Breast epithelium (tissue), 4 donors: ENCODE measurements around the gene ZNF513. TPM values are rescaled to one million over a fixed set of nuclear protein-coding genes. Genes with fewer than 3 reads are reported as not detected.
A peak's percentile ranks its signal among the peaks of the same experiment; 100 is the strongest.

Source experiments
- DNase-seq, 2 donors: peaks; one replicate each; pipeline ENCODE4 v3.0.0-alpha.2; 2019; ENCODE audit warnings: low spot score in 2 of 2
- H3K27ac ChIP-seq, 2 donors: fragments of 200-600 bp; sonication (generic) in 1 of 2; one replicate each; pipeline ENCODE4 v1.5.1; 2016 to 2019; ENCODE audit warnings: mild to moderate bottlenecking in 1 of 2
- H3K27me3 ChIP-seq, 2 donors: fragments of 200-600 bp; sonication (generic) in 1 of 2; one replicate each; pipeline versions ENCODE4 v1.5.1 to v1.6.0; 2017 to 2019; ENCODE audit warnings: control low read depth in 1 of 2, mild to moderate bottlenecking in 1 of 2
- H3K36me3 ChIP-seq: fragments of 200-600 bp; one replicate; pipeline ENCODE4 v1.5.1; 2019
- H3K4me1 ChIP-seq, 2 donors: fragments of 200-600 bp; sonication (generic); one replicate each; pipeline ENCODE4 v1.5.1; 2016 to 2019; ENCODE audit warnings: control low read depth in 1 of 2
- H3K4me3 ChIP-seq, 3 donors: fragments of 200-600 bp; sonication (generic); 1 replicate in 2 of 3; 2 replicates in 1 of 3; pipeline ENCODE4 v1.5.1; 2016 to 2019; ENCODE audit warnings: mild to moderate bottlenecking in 3 of 3, moderate library complexity in 2 of 3
- H3K9me3 ChIP-seq, 2 donors: fragments of 200-600 bp; sonication (generic) in 1 of 2; one replicate each; pipeline ENCODE4 v1.5.1; 2016 to 2019; ENCODE audit warnings: control low read depth in 1 of 2
- CTCF ChIP-seq, 3 donors: fragments of 450-650 bp; IDR thresholded peaks; one replicate each; pipeline ENCODE4 v1.5.1; 2016 to 2017; ENCODE audit warnings: antibody characterized with exemption in 3 of 3, mild to moderate bottlenecking in 3 of 3, moderate library complexity in 3 of 3
- POLR2A ChIP-seq: fragments of 450-650 bp; IDR thresholded peaks from one replicate; pipeline ENCODE4 v1.6.1; 2016; ENCODE audit warnings: antibody characterized with exemption, mild to moderate bottlenecking, moderate library complexity
- POLR2AphosphoS5 ChIP-seq, 3 donors: sonication (generic); formaldehyde crosslinking; IDR thresholded peaks; one replicate each; pipeline ENCODE4 v1.6.1; 2017; ENCODE audit warnings: antibody characterized with exemption in 3 of 3
- intact Hi-C: fragments of 100-400 bp; cut with DNase I; formaldehyde crosslinking; loops from one replicate; pipeline ENCODE4 v1.15.1; 2023; ENCODE audit warnings: low total_unique reads
- total RNA-seq, 3 donors: library from RNA; depleted of rRNA; stranded (reverse); fragments of >200 nt; gene quantifications; one replicate each; pipeline ENCODE4 v1.1.0, GENCODE V29; 2016

The ZNF513 gene
- total RNA-seq, 3 donors from 2014 or later = 5.9 to 22.5 (median 15.7) TPM

- Histone ChIP-seq H3K27me3 (no peaks in the 10 kb centered on the region), H3K4me1 (peaks cover 4 to 11% of the 10 kb centered on the region in 2 donors)
- intact Hi-C loops = no loop called here
These were observed 3.5 kb downstream of the ZNF513 start for GRCh38 chr2:27376866-27377617.

DNA sequence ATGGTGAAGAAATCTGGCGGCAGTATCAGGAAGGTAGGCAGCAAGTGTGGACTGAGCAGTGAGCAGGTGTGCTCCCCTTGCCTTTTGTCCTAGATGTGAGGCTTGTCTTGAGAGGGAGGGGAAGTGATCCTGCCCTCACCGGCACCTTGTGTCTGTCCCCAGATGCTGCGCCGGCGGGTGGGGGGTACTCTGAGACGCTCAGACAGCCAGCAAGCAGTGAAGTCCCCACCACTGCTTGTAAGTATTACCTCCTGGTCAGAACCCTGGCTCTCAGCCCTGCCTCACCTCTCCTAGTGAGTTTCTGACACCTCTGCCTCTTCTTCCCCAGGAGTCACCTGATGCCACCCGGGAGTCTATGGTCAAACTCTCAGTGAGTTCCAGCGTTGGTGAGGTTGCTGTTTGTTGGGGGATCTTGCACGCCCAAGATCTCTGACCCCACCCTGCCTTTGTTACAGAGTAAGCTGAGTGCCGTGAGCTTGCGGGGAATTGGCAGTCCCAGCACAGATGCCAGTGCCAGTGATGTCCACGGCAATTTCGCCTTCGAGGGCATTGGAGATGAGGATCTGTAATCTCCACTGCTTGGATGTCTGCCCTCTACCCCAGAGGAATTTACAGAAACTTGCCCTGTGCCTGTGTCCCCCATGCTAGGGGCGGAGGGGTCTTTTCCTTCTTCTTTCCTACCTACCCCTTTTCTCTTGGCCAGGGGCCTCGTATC, 4.2 kb downstream of the ZNF513 start:
- Histone ChIP-seq H3K4me1 (peaks cover 4 to 16% of the 10 kb centered on the region in 2 donors), H3K27me3 (no peaks in the 10 kb centered on the region), H3K36me3 (no peaks in the 10 kb centered on the region), H3K4me3 (no peak overlapping the region), H3K9me3 (no peaks in the 10 kb centered on the region), H3K27ac (no peak overlapping the region)
- TF ChIP-seq POLR2AphosphoS5 (IDR thresholded peaks at IDR 0.05) (no peak), CTCF (IDR thresholded peaks at IDR 0.05) (no peak), POLR2A (no peak)
- intact Hi-C loops = no loop called here
- DNase-seq = no peak

More at GRCh38 chr2:27376866-27377617, 3.5 kb downstream of the ZNF513 start:
- TF ChIP-seq POLR2A = no peak
- TF ChIP-seq CTCF (IDR thresholded peaks at IDR 0.05) = no peak
- TF ChIP-seq POLR2AphosphoS5 (IDR thresholded peaks at IDR 0.05) = no peak
- no peak overlapping the region for H3K4me3 ChIP-seq
- no peaks in the 10 kb centered on the region for H3K36me3 ChIP-seq
- H3K9me3 ChIP-seq = no peaks in the 10 kb centered on the region
- DNase-seq = no peak
- no peak overlapping the region for H3K27ac ChIP-seq

DNA sequence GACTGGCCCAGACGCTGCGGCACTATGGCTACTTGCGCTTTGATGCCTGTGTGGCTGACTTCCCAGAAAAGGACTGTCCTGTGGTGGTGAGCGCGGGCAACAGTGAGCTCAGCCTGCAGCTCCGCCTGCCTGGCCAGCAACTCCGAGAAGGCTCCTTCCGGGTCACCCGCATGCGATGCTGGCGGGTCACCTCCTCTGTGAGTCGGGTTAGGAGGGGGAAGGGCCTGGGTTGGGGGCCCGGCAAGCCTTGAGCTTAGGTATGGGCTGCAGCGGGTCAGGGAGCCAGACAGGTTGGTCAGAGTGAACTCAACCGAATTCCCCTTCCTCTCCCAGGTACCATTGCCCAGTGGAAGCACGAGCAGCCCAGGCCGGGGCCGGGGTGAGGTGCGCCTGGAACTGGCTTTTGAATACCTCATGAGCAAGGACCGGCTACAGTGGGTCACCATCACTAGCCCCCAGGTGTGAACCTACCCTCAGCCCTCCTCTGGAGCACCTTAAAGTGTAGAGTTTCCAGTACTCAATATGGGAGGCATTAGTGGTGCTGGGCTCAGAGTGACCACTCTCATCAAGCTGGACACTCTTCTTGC, 4.9 kb downstream of the ZNF513 start:
- no peaks in the 10 kb centered on the region for H3K9me3 ChIP-seq
- TF ChIP-seq POLR2A (no peak), POLR2AphosphoS5 (IDR thresholded peaks at IDR 0.05) (no peak)
- intact Hi-C loops = no loop called here
- no peaks in the 10 kb centered on the region for H3K27me3 ChIP-seq
- H3K27ac ChIP-seq = no peak overlapping the region
- H3K36me3 ChIP-seq = no peaks in the 10 kb centered on the region
- no peak overlapping the region for H3K4me3 ChIP-seq
- H3K4me1 ChIP-seq = peaks cover 0 to 13% of the 10 kb centered on the region in 2 donors
- no peak for DNase-seq

- TF ChIP-seq POLR2A = no peak
- TF ChIP-seq POLR2AphosphoS5 (IDR thresholded peaks at IDR 0.05) = no peak
- no peak for TF ChIP-seq CTCF (IDR thresholded peaks at IDR 0.05)
- H3K27me3 ChIP-seq = no peaks in the 10 kb centered on the region
- H3K9me3 ChIP-seq = no peaks in the 10 kb centered on the region
- H3K36me3 ChIP-seq = no peaks in the 10 kb centered on the region
- peaks cover 9 to 16% of the 10 kb centered on the region in 2 donors for H3K4me1 ChIP-seq
- intact Hi-C loops = no loop called here
- H3K27ac ChIP-seq = no peak overlapping the region
- DNase-seq = no peak
- H3K4me3 ChIP-seq = no peak overlapping the region
These were observed 7.0 kb downstream of the ZNF513 start for GRCh38 chr2:27373567-27373966.

DNA sequence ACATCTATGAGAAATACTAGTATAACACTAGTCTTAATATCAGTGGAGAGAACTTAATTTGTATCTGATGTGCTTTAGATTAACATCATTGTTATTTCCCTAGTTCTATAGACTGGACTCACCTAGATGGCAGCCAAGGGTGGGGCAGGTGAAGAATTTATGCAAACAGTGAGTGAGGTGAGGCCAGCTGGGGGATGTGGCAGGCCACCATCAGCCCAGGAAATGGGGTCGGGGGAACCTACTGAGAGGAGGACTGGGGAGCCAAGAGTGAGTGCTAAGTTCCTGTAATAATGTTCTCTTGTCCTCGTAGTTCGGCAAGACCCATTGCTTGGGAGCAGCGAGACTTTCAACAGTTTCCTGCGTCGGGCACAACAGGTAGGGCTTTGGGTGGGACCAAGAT, 7.6 kb downstream of the ZNF513 start:
- intact Hi-C loops = no loop called here
- Histone ChIP-seq H3K4me3 (no peak overlapping the region), H3K36me3 (no peaks in the 10 kb centered on the region), H3K27ac (peak overlapping the region in 1 of 2 donors; percentile 93), H3K4me1 (peaks cover 9 to 17% of the 10 kb centered on the region in 2 donors), H3K27me3 (no peaks in the 10 kb centered on the region), H3K9me3 (no peaks in the 10 kb centered on the region)
- DNase-seq = no peak
- no peak for TF ChIP-seq CTCF (IDR thresholded peaks at IDR 0.05)
- TF ChIP-seq POLR2AphosphoS5 (IDR thresholded peaks at IDR 0.05) = no peak
- TF ChIP-seq POLR2A = no peak
